Skeletal muscle satellite cell (primary cell): ENCODE data around the gene WDR76.
"Not testable (repeated sequence)": the region's sequence is repeated elsewhere in the genome, so short reads cannot be mapped to it uniquely, and the experiment has no call there.

ENCODE experiments used
- H3K27me3 ChIP-seq: 2 replicates; pipeline ENCODE4 v1.7.0; 2013; ENCODE audit warnings: low read length; ENCODE audit not compliant: control insufficient read depth, insufficient read depth
- H3K36me3 ChIP-seq: 2 replicates; pipeline ENCODE4 v1.7.0; 2013; ENCODE audit warnings: mild to moderate bottlenecking, control low read depth, low read length; ENCODE audit not compliant: insufficient read depth
- H3K4me1 ChIP-seq: 2 replicates; pipeline ENCODE4 v1.7.0; 2013; ENCODE audit warnings: low read length; ENCODE audit not compliant: control insufficient read depth, insufficient read depth
- H3K4me2 ChIP-seq: 2 replicates; pipeline ENCODE4 v1.7.0; 2013; ENCODE audit warnings: mild to moderate bottlenecking, low read length
- H3K4me3 ChIP-seq: 2 replicates; pipeline ENCODE4 v1.7.0; 2013; ENCODE audit warnings: low read length
- H3K9ac ChIP-seq: 2 replicates; pipeline ENCODE4 v1.7.0; 2013; ENCODE audit warnings: mild to moderate bottlenecking, low read depth, low read length, moderate library complexity
- H3K9me3 ChIP-seq: replicated peaks from 2 replicates; pipeline ENCODE4 v1.7.0; 2013; ENCODE audit warnings: mild to moderate bottlenecking, control low read depth, low read length

The WDR76 gene

GRCh38 chr15:43796566-43796965 lies 30.2 kb upstream of the WDR76 start:
- H3K36me3 ChIP-seq: peaks cover 66% of the 10 kb centered on the region
- no peaks in the 10 kb centered on the region for H3K27me3 ChIP-seq
- no peak overlapping the region for H3K9ac ChIP-seq
- no peak overlapping the region for H3K4me3 ChIP-seq
- no peaks in the 10 kb centered on the region for H3K9me3 ChIP-seq
- H3K4me2 ChIP-seq: no peak overlapping the region
- peaks cover 39% of the 10 kb centered on the region for H3K4me1 ChIP-seq

- peak overlapping the region; percentile 87 for H3K9ac ChIP-seq
- peaks cover 62% of the 10 kb centered on the region for H3K36me3 ChIP-seq
- peaks cover 26% of the 10 kb centered on the region for H3K4me1 ChIP-seq
- no peak overlapping the region for H3K4me2 ChIP-seq
- no peak overlapping the region for H3K4me3 ChIP-seq
- H3K9me3 ChIP-seq: no peaks in the 10 kb centered on the region
- no peaks in the 10 kb centered on the region for H3K27me3 ChIP-seq
Observed at GRCh38 chr15:43799209-43799944, 27.4 kb upstream of the WDR76 start.

DNA sequence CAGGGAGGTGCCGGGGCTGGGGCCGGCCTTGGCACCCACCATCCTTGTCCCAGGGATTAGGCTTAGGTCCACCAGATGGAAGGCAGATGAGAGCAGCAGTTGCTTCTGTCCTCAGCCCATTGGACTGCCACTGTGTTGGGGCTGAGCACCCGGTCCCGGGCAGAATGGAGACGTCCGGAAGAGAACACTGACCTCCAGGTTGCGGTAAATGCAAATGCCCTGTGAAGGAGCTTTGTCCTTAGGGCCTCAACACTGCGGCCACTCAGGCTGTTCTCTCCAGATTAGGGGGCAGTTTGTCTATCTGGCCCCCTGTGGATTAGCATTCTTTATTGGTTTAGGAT lies 26.9 kb upstream of the WDR76 start, which contains the start of gene SERINC4:
SERINC4 (minus strand) TSS at position 276 of the 341 bp plus-strand sequence; CDS start at position 42, 234 bp downstream.
- peaks cover 20% of the 10 kb centered on the region for H3K4me1 ChIP-seq
- H3K4me3 ChIP-seq: peak within 1 kb of the TSS; percentile 88
- peak within 1 kb of the TSS; percentile 87 for H3K9ac ChIP-seq
- H3K36me3 ChIP-seq: peaks cover 65% of the 10 kb centered on the region
- H3K9me3 ChIP-seq: no peaks in the 10 kb centered on the region
- peak within 1 kb of the TSS; percentile 85 for H3K4me2 ChIP-seq
- H3K27me3 ChIP-seq: no peaks in the 10 kb centered on the region

- Histone ChIP-seq H3K27me3 (no peaks in the 10 kb centered on the region), H3K9ac (peak within 1 kb of the TSS; percentile 87), H3K4me2 (peak within 1 kb of the TSS; percentile 85), H3K4me3 (peak within 1 kb of the TSS; percentile 88), H3K9me3 (no peaks in the 10 kb centered on the region), H3K4me1 (peaks cover 15% of the 10 kb centered on the region), H3K36me3 (peaks cover 64% of the 10 kb centered on the region)
Observed at GRCh38 chr15:43800286-43801141, 26.3 kb upstream of the WDR76 start, which contains the start of gene HYPK. TSS of gene HYPK (plus strand) at chr15:43800599. CDS start at chr15:43800623, 24 bp downstream.

DNA sequence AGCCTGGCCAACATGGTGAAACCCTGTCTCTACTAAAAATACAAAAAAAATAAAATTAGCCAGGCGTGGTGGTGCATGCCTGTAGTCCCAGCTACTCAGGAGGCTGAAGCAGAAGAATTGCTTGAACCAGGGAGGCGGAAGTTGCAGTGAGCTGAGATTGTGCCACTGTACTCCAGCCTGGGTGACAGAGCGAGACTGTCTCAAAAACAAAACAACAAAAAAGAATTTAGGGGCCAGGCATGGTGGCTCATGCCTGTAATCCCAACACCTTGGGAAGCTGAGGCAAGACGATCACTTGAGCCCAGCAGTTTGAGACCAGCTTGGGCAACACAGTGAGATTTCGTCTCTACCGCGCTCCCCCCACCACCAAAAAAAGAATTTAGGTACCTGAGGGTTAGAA lies 24.1 kb upstream of the WDR76 start:
- Histone ChIP-seq H3K36me3 (peaks cover 57% of the 10 kb centered on the region), H3K4me1 (peaks cover 11% of the 10 kb centered on the region)
- H3K9me3 ChIP-seq, H3K4me3 ChIP-seq, H3K27me3 ChIP-seq, H3K4me2 ChIP-seq, H3K9ac ChIP-seq: not testable (repeated sequence)

- H3K36me3 ChIP-seq: peaks cover 63% of the 10 kb centered on the region
- no peaks in the 10 kb centered on the region for H3K9me3 ChIP-seq
- no peaks in the 10 kb centered on the region for H3K27me3 ChIP-seq
- no peak overlapping the region for H3K9ac ChIP-seq
- H3K4me1 ChIP-seq: no peaks in the 10 kb centered on the region
- no peak overlapping the region for H3K4me3 ChIP-seq
- no peak overlapping the region for H3K4me2 ChIP-seq
Observed at GRCh38 chr15:43808435-43808950, 18.3 kb upstream of the WDR76 start.

DNA sequence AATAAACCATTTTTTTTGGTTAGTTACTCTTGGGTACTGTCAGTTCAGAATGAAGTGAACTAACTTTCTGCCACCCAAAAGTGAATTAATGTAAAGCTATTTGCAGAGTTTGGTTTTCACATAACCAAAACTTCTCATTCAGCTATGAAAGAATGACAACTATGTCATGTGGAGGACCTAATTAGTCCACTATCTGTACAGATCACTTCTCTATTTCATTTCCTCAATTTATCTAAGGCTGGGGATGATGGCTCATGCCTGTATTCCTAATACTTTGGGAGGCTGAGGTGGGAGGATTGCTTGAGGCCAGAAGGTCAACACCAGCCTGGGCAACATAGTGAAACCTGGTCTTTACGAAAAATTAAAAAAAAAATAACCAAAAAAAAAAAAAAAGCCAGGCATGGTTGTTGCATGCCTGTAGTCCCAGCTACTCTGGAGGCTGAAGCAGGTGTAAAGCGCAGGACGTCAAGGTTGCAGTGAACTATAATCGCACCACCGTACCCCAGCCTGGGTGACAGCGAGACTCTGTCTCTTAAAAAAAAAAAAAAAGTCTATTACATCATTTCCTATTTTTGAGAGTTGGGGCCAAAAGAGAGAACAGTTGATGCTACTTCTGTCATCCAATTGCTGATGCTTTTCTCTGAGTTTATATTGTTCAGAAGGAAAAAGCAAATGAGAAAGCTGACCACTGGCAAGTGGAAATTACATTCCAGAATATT lies 17.7 kb upstream of the WDR76 start:
- no peaks in the 10 kb centered on the region for H3K9me3 ChIP-seq
- H3K27me3 ChIP-seq: no peaks in the 10 kb centered on the region
- H3K4me2 ChIP-seq: no peak overlapping the region
- peaks cover 68% of the 10 kb centered on the region for H3K36me3 ChIP-seq
- no peak overlapping the region for H3K9ac ChIP-seq
- no peak overlapping the region for H3K4me3 ChIP-seq
- no peaks in the 10 kb centered on the region for H3K4me1 ChIP-seq

DNA sequence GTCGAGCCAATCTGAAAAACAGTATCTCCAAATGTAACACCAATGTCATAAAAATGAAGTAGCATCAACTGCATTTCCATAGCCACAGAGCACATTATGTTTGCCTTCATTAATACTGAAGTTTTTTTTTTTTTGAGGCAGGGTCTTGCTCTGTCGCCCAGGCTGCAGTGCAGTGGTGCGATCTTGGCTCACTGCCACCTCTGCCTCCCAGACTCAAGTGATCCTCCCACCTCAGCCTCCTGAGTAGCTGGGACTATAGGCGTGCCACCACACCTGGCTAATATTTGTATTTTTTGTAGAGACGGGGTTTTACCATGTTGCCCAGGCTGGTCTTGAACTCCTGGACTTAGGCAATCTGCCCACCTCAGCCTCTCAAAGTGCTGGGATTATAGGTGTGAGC lies 11.7 kb upstream of the WDR76 start:
- not testable (repeated sequence) for H3K9ac ChIP-seq, H3K4me1 ChIP-seq
- H3K36me3 ChIP-seq: peaks cover 53% of the 10 kb centered on the region

GRCh38 chr15:43821505-43821904 lies 5.3 kb upstream of the WDR76 start:
- no peaks in the 10 kb centered on the region for H3K27me3 ChIP-seq
- peak overlapping the region; percentile 28 for H3K4me2 ChIP-seq
- peaks cover 14% of the 10 kb centered on the region for H3K4me1 ChIP-seq
- peaks cover 12% of the 10 kb centered on the region for H3K36me3 ChIP-seq
- no peak overlapping the region for H3K9ac ChIP-seq
- no peaks in the 10 kb centered on the region for H3K9me3 ChIP-seq
- no peak overlapping the region for H3K4me3 ChIP-seq

More for the DNA sequence above, 11.7 kb upstream of the WDR76 start:
- not testable (repeated sequence) for H3K4me3 ChIP-seq, H3K27me3 ChIP-seq, H3K4me2 ChIP-seq, H3K9me3 ChIP-seq

- Histone ChIP-seq H3K9me3 (no peaks in the 10 kb centered on the region), H3K27me3 (no peaks in the 10 kb centered on the region), H3K4me2 (peak within 1 kb of the TSS; percentile 70), H3K4me3 (peak within 1 kb of the TSS; percentile 77), H3K9ac (peak within 1 kb of the TSS; percentile 87), H3K36me3 (no peaks in the 10 kb centered on the region), H3K4me1 (peaks cover 35% of the 10 kb centered on the region)
Observed at GRCh38 chr15:43824302-43825246, 2.2 kb upstream of the WDR76 start, which contains the start of gene MFAP1. TSS of gene MFAP1 (minus strand) at chr15:43824690. CDS start at chr15:43824569, 121 bp downstream.
